ENCODE measurements around the gene TAMALIN.

GRCh38 chr12:51959211-51959610 lies 47.5 kb upstream of the TAMALIN start:
- TF ChIP-seq MXI1 (conservative IDR thresholded peaks at IDR 0.05; ENCODE audit: poor library complexity, severe bottlenecking) (no peak), EP300 (conservative IDR thresholded peaks at IDR 0.05; ENCODE audit: poor library complexity, severe bottlenecking) (no peak), CTCF (IDR thresholded peaks at IDR 0.05; ENCODE audit: poor library complexity, severe bottlenecking) (no peak), POLR2AphosphoS5 (IDR thresholded peaks at IDR 0.05) (no peak), TAF1 (IDR thresholded peaks at IDR 0.05; ENCODE audit: low read depth) (no peak), EZH2 (IDR thresholded peaks at IDR 0.05; ENCODE audit: borderline replicate concordance, insufficient read depth, low read length, poor library complexity, severe bottlenecking) (no peak)

Data from neural cell (in vitro differentiated cells).